A673 (cell line): ENCODE data around the gene TRUB2. TPM values are rescaled to one million over a fixed set of nuclear protein-coding genes. Genes with fewer than 3 reads are reported as not detected.

ENCODE experiments used
- BruUV-seq: library from RNA; stranded (reverse); fragments of 400-500 nt; replicated peaks from 2 replicates; lab custom pipeline; 2021; lab: Mats Ljungman, UMichigan
- CTCF ChIA-PET: fragments of 300-600 bp; sonication (Branson Sonifier 250); formaldehyde crosslinking; loops from one replicate; lab custom pipeline; 2022; ENCODE audit warnings: antibody characterized with exemption; lab: Charles Lee
- POLR2A ChIA-PET: fragments of 300-600 bp; sonication (Branson Sonifier 250); formaldehyde crosslinking; loops from one replicate; lab custom pipeline; 2022; ENCODE audit warnings: antibody characterized with exemption; ENCODE audit not compliant: low non-redundant PET; lab: Charles Lee
- DNase-seq: peaks from one replicate; pipeline ENCODE4 v3.0.0-alpha.2; 2015; ENCODE audit warnings: low spot score
- H3K27ac ChIP-seq: fragments of 200-600 bp; sonication (generic); 2 replicates; pipeline ENCODE4 v1.5.1; 2016; ENCODE audit warnings: mixed run types, low read depth, mild to moderate bottlenecking, mixed read lengths, antibody characterized with exemption, low read length; ENCODE audit not compliant: poor library complexity, severe bottlenecking
- H3K27me3 ChIP-seq: fragments of 200-600 bp; sonication (generic); replicated peaks from 2 replicates; pipeline ENCODE4 v1.6.1; 2017; ENCODE audit warnings: mixed run types, low read depth, mild to moderate bottlenecking, mixed read lengths, antibody characterized with exemption, low read length; ENCODE audit not compliant: insufficient read depth, poor library complexity
- H3K36me3 ChIP-seq: fragments of 200-600 bp; sonication (generic); 2 replicates; pipeline ENCODE4 v1.6.1; 2016; ENCODE audit warnings: mixed run types, mild to moderate bottlenecking, mixed read lengths, antibody characterized with exemption, low read length; ENCODE audit not compliant: insufficient read depth, poor library complexity, severe bottlenecking
- H3K4me1 ChIP-seq: fragments of 200-600 bp; sonication (generic); 2 replicates; pipeline ENCODE4 v1.6.1; 2017; ENCODE audit warnings: mixed run types, mild to moderate bottlenecking, mixed read lengths, antibody characterized with exemption, low read length; ENCODE audit not compliant: insufficient read depth, poor library complexity, severe bottlenecking
- H3K4me3 ChIP-seq: fragments of 200-600 bp; sonication (generic); 2 replicates; pipeline ENCODE4 v1.5.1; 2016; ENCODE audit warnings: low read depth, mixed run types, mild to moderate bottlenecking, mixed read lengths, low read length; ENCODE audit not compliant: poor library complexity, severe bottlenecking
- H3K9me3 ChIP-seq: fragments of 200-600 bp; sonication (generic); 2 replicates; pipeline ENCODE4 v1.6.1; 2016; ENCODE audit warnings: mixed run types, low read depth, mild to moderate bottlenecking, mixed read lengths, antibody characterized with exemption, low read length; ENCODE audit not compliant: poor library complexity, severe bottlenecking
- CTCF ChIP-seq: fragments of 300-800, 200-600 bp; sonication (generic); conservative IDR thresholded peaks from 2 replicates; pipeline ENCODE4 v1.5.1; 2017; ENCODE audit warnings: low read depth, mild to moderate bottlenecking, antibody characterized with exemption, low read length, moderate library complexity, mixed read lengths
- EZH2 ChIP-seq: fragments of 200-600 bp; sonication (generic); IDR thresholded peaks from 2 replicates; pipeline ENCODE4 v1.6.1; 2017; ENCODE audit warnings: borderline replicate concordance, low read depth, mild to moderate bottlenecking, mixed read lengths, antibody characterized with exemption, low read length; ENCODE audit not compliant: poor library complexity, severe bottlenecking
- intact Hi-C: fragments of 100-400 bp; cut with micrococcal nuclease; formaldehyde crosslinking; loops from one replicate; pipeline ENCODE4 v1.10.0; 2022; ENCODE audit not compliant: unreplicated experiment
- total RNA-seq: library from RNA; stranded (reverse); gene quantifications from 2 replicates; pipeline ENCODE4 v1.2.3, GENCODE V29; 2021

Gene TRUB2
- total RNA-seq, 1 experiment from 2014 or later: 57.4 TPM

GRCh38 chr9:128365525-128365924, 43.3 kb upstream of the TRUB2 start:
- H3K27me3 ChIP-seq: no peaks in the 10 kb centered on the region
- no peaks in the 10 kb centered on the region for H3K36me3 ChIP-seq
- peaks cover 24% of the 10 kb centered on the region for H3K4me1 ChIP-seq
- intact Hi-C loops: no loop called here
- H3K4me3 ChIP-seq: peak overlapping the region; percentile 32
- no peaks in the 10 kb centered on the region for H3K9me3 ChIP-seq
- BruUV-seq: no TSS peak
- TF ChIP-seq EZH2 (no peak), CTCF (no peak)
- ChIA-PET POLR2A (no interaction called here), CTCF (interaction anchor here (0.5 kb wide), 1 partner anchor 74 kb away, joined by 5 read pairs; no protein-coding TSS in a partner anchor)
- H3K27ac ChIP-seq: peak overlapping the region; percentile 79
- no peak for DNase-seq

- DNase-seq: no peak
- BruUV-seq: no TSS peak
- Histone ChIP-seq H3K27ac (no peak overlapping the region), H3K4me3 (no peak overlapping the region), H3K9me3 (no peaks in the 10 kb centered on the region), H3K27me3 (no peaks in the 10 kb centered on the region), H3K36me3 (no peaks in the 10 kb centered on the region), H3K4me1 (peaks cover 24% of the 10 kb centered on the region)
- CTCF ChIA-PET: interaction anchor here (0.5 to 1.8 kb wide), 8 partner anchors 8 to 88 kb away, joined by 3 to 27 read pairs (median 6); partner anchors contain the start of genes CERCAM and URM1
- no peak for TF ChIP-seq EZH2
- no peak for TF ChIP-seq CTCF
- POLR2A ChIA-PET: interaction anchor here (0.5 to 0.7 kb wide), 2 partner anchors 8 to 76 kb away, joined by 3 to 14 read pairs; partner anchors contain the start of gene URM1
- intact Hi-C loops: loop anchor here (1.0 kb wide), 1 partner anchor 50 kb away; no protein-coding TSS in a partner anchor
Measured at GRCh38 chr9:128362774-128363173, 40.5 kb upstream of the TRUB2 start.

- peak; percentile 90 for DNase-seq
- POLR2A ChIA-PET: interaction anchor here (0.5 to 0.7 kb wide), 3 partner anchors 9 to 77 kb away, joined by 3 to 14 read pairs (median 3); partner anchors contain the start of gene URM1
- H3K36me3 ChIP-seq: no peaks in the 10 kb centered on the region
- no peak overlapping the region for H3K27ac ChIP-seq
- CTCF ChIA-PET: interaction anchor here (0.5 to 1.8 kb wide), 9 partner anchors 9 to 232 kb away, joined by 3 to 27 read pairs (median 5); partner anchors contain the start of genes CERCAM and URM1
- TF ChIP-seq CTCF (peak; percentile 95), EZH2 (no peak)
- no peaks in the 10 kb centered on the region for H3K9me3 ChIP-seq
- no TSS peak for BruUV-seq
- H3K27me3 ChIP-seq: no peaks in the 10 kb centered on the region
- peaks cover 24% of the 10 kb centered on the region for H3K4me1 ChIP-seq
- H3K4me3 ChIP-seq: peak overlapping the region; percentile 36
- intact Hi-C loops: loop anchor here (1.0 kb wide), 1 partner anchor 50 kb away; no protein-coding TSS in a partner anchor
Measured at GRCh38 chr9:128361986-128362646, 39.9 kb upstream of the TRUB2 start.
